Measurements from ENCODE around the gene CTAG2. TPM values are rescaled to one million over a fixed set of nuclear protein-coding genes. Genes with fewer than 3 reads are reported as not detected.

The CTAG2 gene
- total RNA-seq, 2 donors from 2014 or later, result 15.4 TPM; not detected in 1

- Histone ChIP-seq H3K27me3 (replicated peaks; ENCODE audit: insufficient read depth) (no peaks in the 10 kb centered on the region), H3K9me3 (no peaks in the 10 kb centered on the region), H3K4me1 (replicated peaks) (no peaks in the 10 kb centered on the region), H3K36me3 (no peaks in the 10 kb centered on the region), H3K4me3 (no peak overlapping the region), H3K27ac (no peak overlapping the region)
- intact Hi-C loops (cut with DNase I), result no loop called here
- TF ChIP-seq POLR2AphosphoS5 (IDR thresholded peaks at IDR 0.05), result no peak
- no peak for TF ChIP-seq POLR2A (IDR thresholded peaks at IDR 0.05)
- no peak for TF ChIP-seq CTCF (IDR thresholded peaks at IDR 0.05)
- WGBS, result 93% methylated on average over 15 of the region's 15 CpGs
- DNase-seq (ENCODE audit: low spot score), result no peak
Measured at GRCh38 chrX:154657226-154657805, 3.9 kb upstream of the CTAG2 start.

GRCh38 chrX:154655786-154656185 is 2.4 kb upstream of the CTAG2 start:
- Histone ChIP-seq H3K4me3 (no peak overlapping the region), H3K4me1 (replicated peaks) (no peaks in the 10 kb centered on the region), H3K9me3 (no peaks in the 10 kb centered on the region), H3K27me3 (replicated peaks; ENCODE audit: insufficient read depth) (no peaks in the 10 kb centered on the region), H3K36me3 (no peaks in the 10 kb centered on the region), H3K27ac (no peak overlapping the region)
- WGBS, result 82% methylated on average over 9 of the region's 11 CpGs
- intact Hi-C loops (cut with DNase I), result no loop called here
- DNase-seq (ENCODE audit: low spot score), result no peak
- TF ChIP-seq POLR2AphosphoS5 (IDR thresholded peaks at IDR 0.05), result no peak
- no peak for TF ChIP-seq CTCF (IDR thresholded peaks at IDR 0.05)
- no peak for TF ChIP-seq POLR2A (IDR thresholded peaks at IDR 0.05)

- DNase-seq (ENCODE audit: low spot score), result no peak
- Histone ChIP-seq H3K36me3 (no peaks in the 10 kb centered on the region), H3K4me3 (no peak overlapping the region), H3K27me3 (replicated peaks; ENCODE audit: insufficient read depth) (no peaks in the 10 kb centered on the region), H3K9me3 (no peaks in the 10 kb centered on the region), H3K27ac (no peak overlapping the region), H3K4me1 (replicated peaks) (no peaks in the 10 kb centered on the region)
- 67% methylated on average over 1 of the region's 6 CpGs for WGBS
- intact Hi-C loops (cut with DNase I), result no loop called here
- TF ChIP-seq POLR2A (IDR thresholded peaks at IDR 0.05), result no peak
- TF ChIP-seq CTCF (IDR thresholded peaks at IDR 0.05), result no peak
- no peak for TF ChIP-seq POLR2AphosphoS5 (IDR thresholded peaks at IDR 0.05)
Measured at GRCh38 chrX:154655346-154655745, 2.0 kb upstream of the CTAG2 start.

GRCh38 chrX:154654925-154655324 is 1.5 kb upstream of the CTAG2 start:
- Histone ChIP-seq H3K36me3 (no peaks in the 10 kb centered on the region), H3K27ac (no peak overlapping the region), H3K9me3 (no peaks in the 10 kb centered on the region), H3K27me3 (replicated peaks; ENCODE audit: insufficient read depth) (no peaks in the 10 kb centered on the region), H3K4me1 (replicated peaks) (no peaks in the 10 kb centered on the region), H3K4me3 (no peak overlapping the region)
- intact Hi-C loops (cut with DNase I), result no loop called here
- 95% methylated on average over 15 of the region's 15 CpGs for WGBS
- DNase-seq (ENCODE audit: low spot score), result no peak
- TF ChIP-seq CTCF (IDR thresholded peaks at IDR 0.05) (no peak), POLR2AphosphoS5 (IDR thresholded peaks at IDR 0.05) (no peak), POLR2A (IDR thresholded peaks at IDR 0.05) (no peak)

GRCh38 chrX:154654372-154654771 is 993 bp upstream of the CTAG2 start:
- no peaks in the 10 kb centered on the region for H3K27me3 ChIP-seq (replicated peaks; ENCODE audit: insufficient read depth)
- H3K27ac ChIP-seq, result no peak overlapping the region
- no peak overlapping the region for H3K4me3 ChIP-seq
- WGBS, result 88% methylated on average over 5 of the region's 10 CpGs
- H3K4me1 ChIP-seq (replicated peaks), result no peaks in the 10 kb centered on the region
- H3K36me3 ChIP-seq, result no peaks in the 10 kb centered on the region
- DNase-seq (ENCODE audit: low spot score), result no peak
- H3K9me3 ChIP-seq, result no peaks in the 10 kb centered on the region
- TF ChIP-seq CTCF (IDR thresholded peaks at IDR 0.05) (no peak), POLR2A (IDR thresholded peaks at IDR 0.05) (no peak), POLR2AphosphoS5 (IDR thresholded peaks at IDR 0.05) (no peak)
- intact Hi-C loops (cut with DNase I), result no loop called here
